GM08714 (cell line): Measurements from ENCODE around the gene FHAD1.

ENCODE experiments used
- H3K4me3 ChIP-seq: fragments of 200-500 bp; sonication (Bioruptor generic); 2 replicates; pipeline ENCODE4 v1.5.1; 2014; ENCODE audit warnings: mild to moderate bottlenecking, low read length, inconsistent platforms
- ZNF274 ChIP-seq: IDR thresholded peaks from 2 replicates; pipeline ENCODE4 v1.6.1; 2012; ENCODE audit warnings: mild to moderate bottlenecking, low read depth, low read length

FHAD1 gene

DNA sequence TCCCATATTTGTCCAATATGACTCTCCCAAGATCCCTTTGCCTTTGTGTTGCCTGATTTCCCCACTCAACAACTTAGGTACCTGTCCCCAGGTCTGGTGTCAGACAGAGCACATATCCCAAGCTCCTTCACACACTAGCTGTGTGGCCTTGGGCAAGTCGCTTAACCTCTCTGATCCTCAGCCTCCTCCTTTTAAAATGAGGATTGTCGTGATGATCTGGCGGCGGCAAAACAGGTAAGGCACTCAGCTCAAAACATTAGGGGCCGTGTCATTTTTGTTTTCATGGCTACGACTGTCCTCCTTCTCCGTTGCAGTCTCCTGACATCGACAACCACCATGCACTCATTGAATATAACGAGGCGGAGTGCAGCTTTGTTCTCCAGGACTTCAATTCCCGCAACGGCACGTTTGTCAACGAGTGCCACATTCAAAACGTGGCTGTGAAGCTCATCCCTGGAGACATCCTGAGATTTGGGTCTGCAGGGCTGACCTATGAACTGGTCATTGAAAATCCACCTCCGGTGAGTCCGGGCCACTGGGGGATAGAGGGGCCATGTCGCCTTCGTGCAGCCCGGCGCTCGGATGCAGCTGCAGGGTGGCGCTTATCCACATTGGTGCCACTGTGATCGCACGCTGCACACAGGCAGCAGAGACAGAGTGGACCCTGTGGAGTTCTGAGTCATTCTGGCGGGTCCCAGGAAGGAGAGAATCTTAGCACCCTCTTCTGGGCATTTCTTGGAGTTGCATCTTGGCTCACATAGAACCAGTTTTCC is 25.2 kb downstream of the FHAD1 start:
- H3K4me3 ChIP-seq: no peak overlapping the region
- TF ChIP-seq ZNF274: no peak

DNA sequence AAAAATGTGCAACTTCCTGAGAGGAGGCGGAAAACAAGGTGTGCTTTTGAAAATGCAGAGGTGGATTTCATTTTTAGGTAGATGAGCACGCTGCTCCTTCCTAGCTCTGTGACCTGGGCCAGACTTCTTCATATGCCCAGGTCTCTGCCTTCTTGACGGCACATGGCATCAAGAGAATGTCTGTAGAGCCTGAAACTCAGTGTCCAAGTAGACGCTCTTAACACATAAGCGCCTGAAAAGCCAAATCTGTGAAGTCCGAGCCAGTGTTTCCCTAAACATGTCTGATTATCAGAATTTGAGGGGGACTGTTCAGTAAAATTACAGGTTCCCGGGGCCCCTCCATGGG is 25.7 kb downstream of the FHAD1 start:
- TF ChIP-seq ZNF274: no peak
- no peak overlapping the region for H3K4me3 ChIP-seq

DNA sequence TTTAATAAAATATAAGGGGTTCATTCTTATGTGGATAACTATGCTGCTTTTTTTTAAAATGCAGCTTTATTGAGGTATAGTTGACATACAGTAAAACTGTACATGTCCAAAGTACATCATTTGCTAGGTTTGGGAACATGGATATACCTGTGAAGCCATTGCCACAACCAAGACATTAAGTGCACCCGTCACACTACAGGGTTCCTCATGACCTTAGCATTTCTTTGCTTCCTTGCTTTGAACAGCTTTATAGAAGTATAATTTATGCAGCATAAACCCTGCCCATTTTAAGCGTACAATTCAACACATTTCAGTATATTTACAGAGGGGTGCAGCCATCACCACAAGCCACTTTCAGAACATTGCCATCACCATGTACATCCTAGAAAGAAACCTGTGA is 26.3 kb downstream of the FHAD1 start:
- no peak for TF ChIP-seq ZNF274
- no peak overlapping the region for H3K4me3 ChIP-seq

DNA sequence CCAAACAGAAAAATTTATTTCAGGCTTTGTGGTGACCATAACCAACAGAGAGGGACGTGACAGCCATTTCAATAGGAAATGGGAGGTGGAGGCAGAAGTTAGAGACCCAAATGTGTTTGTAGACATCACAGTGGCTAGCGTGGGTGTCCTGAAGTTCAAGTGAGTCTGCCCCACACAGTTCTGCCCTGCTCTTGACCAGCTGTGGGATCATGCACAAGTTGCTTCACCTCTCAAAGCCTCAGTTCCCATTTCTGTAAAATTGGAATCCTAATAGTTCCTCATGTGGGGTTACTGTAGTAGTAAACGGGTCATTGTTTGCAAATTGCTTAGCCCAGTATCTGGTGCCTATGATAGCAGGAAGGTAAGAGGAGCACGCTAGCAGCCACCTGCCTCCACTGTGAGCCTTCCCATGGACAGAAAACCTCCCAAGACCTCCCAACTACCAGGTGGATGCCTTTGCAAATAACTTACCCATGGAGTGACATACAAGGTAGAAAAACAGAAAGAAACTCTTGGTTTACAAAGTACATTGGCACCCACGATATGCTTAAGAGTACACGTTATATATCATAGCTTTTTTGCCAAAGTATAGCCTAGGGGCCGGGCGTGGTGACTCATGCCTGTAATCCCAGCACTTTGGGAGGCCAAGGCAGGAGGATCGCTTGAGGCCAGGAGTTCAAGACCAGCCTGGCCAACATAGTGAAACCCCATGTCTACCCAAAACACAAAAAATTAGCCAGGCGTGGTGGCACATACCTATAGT is 29.1 kb downstream of the FHAD1 start:
- no peak overlapping the region for H3K4me3 ChIP-seq
- TF ChIP-seq ZNF274: no peak

DNA sequence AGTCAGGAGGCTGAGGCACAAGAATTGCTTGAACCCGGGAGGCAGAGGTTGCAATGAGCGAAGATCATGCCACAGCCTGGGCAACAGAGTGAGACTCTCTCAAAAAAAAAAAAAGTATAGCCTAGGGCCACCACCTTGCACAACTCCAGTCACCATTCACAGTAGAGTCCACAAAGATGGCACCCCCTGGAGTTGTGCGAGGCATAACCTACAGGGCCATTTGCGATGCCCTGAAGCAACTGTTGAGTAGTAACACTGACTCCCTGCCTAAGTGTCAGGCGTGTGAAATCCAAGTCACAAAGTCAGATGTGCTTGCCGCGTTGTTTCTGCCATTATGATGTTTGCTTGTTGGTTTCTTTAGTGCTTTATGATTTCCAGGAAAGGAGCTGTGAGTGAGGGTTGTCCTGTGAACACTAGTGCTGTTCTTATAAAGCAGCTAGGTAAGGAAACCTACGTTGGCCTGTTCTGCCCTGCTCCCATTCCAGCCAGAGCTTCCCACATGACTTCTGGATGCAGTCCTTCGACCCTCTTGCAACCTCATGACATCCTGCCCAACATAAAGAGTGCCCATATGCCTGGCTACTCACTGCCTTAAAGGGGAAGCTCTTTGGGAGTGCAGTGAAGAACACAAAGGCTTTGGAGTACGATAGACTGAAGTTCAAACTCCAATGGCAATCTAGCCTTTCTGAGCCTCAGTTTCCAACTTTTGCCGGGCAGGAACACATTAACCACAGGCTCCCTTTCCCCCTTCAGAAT is 29.8 kb downstream of the FHAD1 start:
- no peak for TF ChIP-seq ZNF274
- H3K4me3 ChIP-seq: no peak overlapping the region

DNA sequence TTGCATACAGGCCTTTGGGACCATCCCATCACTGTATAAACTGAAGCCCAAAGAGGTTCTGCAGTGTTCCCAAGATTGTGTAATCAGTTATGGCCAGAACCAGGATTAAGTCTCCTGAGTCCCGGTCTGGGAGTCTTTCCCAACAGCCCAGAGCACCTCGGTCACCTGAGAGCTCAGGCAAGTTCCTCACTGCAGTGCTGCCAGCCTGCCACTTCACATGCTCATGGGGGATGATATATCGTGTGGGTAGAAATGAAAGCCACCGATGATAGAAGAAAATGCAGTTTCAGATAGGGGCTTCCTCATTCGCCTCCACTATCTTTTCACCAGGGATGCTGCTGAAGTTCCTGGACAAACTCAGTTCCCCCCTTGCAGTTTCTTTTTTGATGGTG is 30.4 kb downstream of the FHAD1 start:
- TF ChIP-seq ZNF274: no peak
- no peak overlapping the region for H3K4me3 ChIP-seq

DNA sequence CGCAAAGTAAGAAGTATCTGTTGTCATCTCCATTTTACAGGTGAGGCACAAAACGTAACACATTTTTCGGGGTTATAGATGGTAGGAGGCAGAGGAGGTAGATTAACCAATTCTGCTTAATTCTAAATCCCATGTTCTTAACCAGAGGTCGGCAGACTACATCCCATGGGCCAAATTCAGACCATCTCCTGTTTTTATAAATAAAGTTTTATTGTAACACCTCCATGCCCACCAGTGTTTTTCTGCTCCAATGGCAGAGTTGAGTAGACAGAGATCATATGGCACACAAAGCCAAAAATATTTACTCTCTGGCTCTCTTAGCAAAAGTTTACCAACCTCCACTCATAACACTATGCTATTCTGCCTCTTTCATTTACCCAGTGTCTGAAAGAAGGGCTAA is 30.9 kb downstream of the FHAD1 start:
- H3K4me3 ChIP-seq: no peak overlapping the region
- TF ChIP-seq ZNF274: no peak

DNA sequence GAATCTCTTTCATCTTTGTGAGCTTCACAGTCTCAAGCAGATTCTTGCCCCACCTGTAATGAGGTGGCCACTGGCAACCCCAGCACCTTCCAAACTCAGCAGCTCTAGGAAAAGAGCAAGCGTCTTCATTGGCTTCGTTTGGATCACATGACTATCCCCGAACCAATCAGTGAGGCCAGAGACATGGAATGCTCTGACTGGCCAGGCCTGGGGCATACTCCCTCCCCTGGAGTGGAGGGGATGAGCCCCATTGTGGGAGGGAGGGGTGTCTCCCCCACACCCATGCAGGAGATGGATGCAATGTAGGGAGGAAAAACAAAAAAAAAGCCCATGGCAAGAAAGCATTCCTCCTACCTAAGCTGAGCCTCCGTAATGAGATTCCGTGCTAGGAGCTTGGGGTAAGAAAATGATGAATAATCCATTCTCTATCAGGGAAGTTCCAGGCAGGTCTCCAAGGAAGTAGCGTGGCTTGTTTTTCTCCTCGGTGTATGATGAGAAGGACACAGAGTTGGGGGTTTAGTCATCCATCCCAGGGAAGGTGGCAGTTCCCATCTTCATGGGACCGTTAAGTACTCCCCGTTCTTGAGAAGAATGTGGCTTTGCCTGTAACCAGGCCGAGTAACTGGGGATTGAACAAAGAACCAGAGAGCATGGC is 32.7 kb downstream of the FHAD1 start:
- TF ChIP-seq ZNF274: no peak
- no peak overlapping the region for H3K4me3 ChIP-seq

DNA sequence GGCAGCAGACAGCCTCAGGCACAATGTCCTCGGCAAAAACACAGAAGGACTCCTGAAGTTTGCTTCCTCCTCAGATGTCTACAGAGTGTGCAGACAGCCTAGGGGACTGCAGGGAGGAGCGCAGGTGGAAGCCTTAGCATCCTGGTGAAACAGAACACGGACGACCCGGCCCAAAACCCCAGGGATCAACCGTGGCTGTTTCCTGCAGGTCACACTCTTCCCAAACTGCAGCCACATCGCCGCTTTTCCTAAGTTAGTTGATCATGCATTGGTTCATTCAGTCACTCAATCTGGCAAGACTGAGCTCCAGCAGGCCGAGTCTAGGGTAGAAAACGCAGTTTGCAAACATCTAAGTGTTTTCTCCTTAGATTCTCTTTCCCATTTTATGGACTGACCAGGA is 33.4 kb downstream of the FHAD1 start:
- H3K4me3 ChIP-seq: no peak overlapping the region
- no peak for TF ChIP-seq ZNF274

DNA sequence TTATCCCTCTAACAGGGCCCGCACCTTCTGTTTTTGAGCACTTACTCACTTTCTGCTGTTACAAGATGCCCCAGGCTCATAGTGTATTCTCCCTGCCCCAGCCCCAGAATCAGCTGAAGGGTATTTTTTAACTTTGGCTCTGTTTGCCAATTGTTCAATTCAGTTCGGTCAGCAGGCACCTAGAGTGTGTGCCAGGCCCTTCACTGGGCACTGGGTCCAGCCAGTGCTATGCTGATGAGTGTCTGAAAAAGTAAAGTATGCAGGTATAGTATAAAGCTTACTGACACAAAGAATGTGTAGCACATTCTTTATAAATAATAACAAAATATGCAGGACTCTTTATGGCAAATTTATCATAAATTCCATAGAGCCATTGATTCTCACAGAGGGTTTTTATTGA is 35.0 kb downstream of the FHAD1 start:
- no peak for TF ChIP-seq ZNF274
- no peak overlapping the region for H3K4me3 ChIP-seq

DNA sequence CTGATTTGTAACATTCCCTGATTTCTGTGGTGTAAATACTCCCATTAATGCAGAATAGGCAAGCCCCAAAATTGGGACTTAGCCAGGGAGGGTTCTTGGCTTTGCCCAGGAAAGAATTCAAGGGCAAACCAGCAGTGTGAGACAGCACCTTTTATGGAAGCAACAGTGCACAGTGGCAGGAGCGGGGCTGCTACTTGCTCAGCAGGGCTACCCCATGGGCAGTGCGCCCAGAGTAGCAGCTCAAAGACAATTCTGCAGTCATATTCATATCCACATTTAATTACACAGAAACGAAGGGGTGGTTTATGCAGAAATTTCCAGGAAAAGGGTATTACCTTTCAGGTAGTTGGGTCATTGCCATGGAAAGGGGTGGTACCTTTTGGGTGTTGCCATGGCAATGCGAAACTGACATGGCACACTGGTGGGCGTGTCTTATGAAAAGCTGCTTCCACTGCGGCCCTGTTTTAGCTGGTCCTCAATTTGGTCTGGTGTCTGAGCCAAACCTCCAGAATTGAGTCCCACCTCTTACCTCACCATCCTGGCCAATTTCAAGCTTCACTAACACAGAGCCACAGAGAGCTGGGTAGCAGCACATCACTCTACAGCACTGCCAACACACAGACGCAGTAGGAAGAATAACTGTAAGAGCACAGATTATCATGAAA is 35.9 kb downstream of the FHAD1 start:
- TF ChIP-seq ZNF274: no peak
- H3K4me3 ChIP-seq: no peak overlapping the region

DNA sequence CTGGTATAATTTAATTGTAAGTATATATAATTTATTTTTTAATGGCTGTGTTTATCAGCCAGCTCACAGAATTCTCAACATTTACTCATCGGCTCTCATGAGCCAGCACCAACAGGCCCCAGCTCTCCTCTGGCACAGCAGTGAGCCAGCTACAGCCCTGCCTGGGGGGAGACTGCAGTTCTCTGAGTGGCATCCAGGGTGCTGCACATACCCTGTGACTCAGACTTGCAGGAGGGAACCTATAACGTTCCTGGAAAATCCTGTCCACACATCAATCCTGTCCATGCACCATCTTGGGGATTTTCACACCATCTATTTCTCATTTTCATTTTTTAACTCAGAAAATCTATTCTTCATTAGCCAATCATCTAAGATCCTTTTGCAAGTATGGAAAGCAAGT is 36.5 kb downstream of the FHAD1 start:
- TF ChIP-seq ZNF274: no peak
- no peak overlapping the region for H3K4me3 ChIP-seq

DNA sequence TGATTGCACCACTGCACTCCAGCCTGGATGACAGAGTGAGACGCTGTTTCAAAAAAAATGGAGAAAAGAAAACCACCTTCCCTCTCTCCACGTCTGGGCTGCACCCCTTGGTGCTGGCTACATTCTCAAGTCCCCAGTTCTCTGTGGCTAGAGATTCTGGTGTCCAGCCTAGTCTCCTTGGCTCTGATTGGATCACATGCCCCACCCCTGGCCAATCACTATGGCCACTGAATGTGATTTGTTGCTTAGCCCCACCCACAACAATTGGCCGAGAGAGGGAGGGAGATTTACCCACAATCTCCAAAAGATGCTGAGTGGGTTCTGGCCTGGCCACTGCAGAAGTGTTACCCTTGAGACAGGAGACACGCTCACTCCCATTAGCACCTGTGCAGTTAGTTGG is 39.4 kb downstream of the FHAD1 start:
- no peak overlapping the region for H3K4me3 ChIP-seq
- TF ChIP-seq ZNF274: no peak
